Measurements from ENCODE around the gene SLC31A2.
"Not testable (repeated sequence)": the region's sequence is repeated elsewhere in the genome, so short reads cannot be mapped to it uniquely, and the experiment has no call there.

Gene SLC31A2, protein sequence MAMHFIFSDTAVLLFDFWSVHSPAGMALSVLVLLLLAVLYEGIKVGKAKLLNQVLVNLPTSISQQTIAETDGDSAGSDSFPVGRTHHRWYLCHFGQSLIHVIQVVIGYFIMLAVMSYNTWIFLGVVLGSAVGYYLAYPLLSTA

DNA sequence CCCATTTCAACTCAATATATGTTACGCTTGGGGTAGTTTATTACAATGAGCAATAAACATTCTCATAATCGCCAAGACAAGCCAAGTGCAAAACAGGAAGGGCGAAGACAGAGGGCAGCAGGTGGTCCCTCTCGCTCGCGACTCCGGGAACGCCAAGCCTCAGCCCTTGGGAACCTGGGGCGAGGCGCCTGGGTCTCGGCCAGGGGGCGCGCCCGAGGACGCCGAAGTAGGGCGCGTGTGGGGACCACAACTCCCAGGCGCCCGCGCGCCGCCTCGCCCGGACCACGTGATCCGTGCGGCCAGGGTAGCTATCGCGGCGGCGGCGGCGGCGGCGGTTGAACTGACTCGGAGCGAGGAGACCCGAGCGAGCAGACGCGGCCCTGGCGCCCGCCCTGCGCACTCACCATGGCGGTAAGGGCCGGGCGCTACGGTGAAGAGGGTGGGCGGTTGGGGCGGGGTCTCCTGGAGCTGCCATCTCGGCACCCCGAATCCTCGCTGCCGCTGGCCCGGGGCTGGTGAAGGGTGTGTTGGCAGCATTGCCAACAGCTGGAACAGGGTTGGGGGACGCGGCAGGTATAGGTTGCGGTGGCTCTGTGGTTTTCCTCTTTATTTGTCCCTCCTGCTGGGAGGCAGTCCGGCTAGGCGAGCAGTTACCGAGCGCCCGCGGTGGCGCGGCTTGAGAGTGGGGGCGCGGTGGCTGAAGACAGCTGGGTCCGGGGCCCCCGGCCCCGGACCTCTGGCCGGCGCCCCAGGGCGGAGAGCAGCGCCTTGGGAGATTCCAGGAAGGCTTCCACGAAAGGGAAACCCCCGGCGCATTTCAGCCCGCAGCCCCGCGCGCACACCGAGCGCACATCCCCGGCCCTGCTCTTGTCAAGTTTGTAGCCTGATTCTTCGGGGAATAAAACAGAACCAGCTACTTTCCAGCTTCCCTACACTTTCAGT, at the start of gene SLC31A2:
Gene SLC31A2, plus strand, starts transcription at position 338 of the 942 bp plus-strand sequence. Its CDS starts 68 bp downstream, at position 406.
- DNase-seq: peak; percentile 89 to 90
- ATAC-seq: peak; percentile 96
- H3K4me1 Mint-ChIP-seq: peaks cover 38% of the 10 kb centered on the region
- peak within 1 kb of the TSS; percentile 79 to 85 for H3K4me3 Mint-ChIP-seq
- H3K27me3 Mint-ChIP-seq: peaks cover 4% of the 10 kb centered on the region
- H3K9me3 Mint-ChIP-seq: no peaks in the 10 kb centered on the region
- peak within 1 kb of the TSS; percentile 26 to 95 for H3K27ac Mint-ChIP-seq

DNA sequence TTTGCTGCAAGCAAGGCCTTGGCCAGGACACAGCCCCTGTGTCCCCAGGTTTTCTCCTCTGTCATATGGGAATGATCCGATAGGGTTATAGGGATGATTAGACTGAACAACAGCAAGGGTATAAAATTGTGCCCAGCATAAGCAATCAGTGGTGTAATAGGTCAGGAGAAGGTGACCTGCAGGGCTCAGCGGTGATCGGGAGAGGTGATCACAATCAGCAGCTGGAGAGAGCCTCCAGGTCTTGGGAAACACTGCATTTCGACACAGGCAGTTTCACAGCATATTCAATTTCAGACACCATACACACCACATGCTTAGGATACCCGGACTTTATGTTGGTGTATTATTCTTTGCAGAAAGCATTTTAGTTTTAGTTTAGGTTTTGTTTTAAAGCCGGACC, 45.5 kb upstream of the SLC31A2 start:
- ATAC-seq, H3K4me1 Mint-ChIP-seq, H3K4me3 Mint-ChIP-seq, H3K27ac Mint-ChIP-seq, H3K27me3 Mint-ChIP-seq, DNase-seq, H3K9me3 Mint-ChIP-seq: not testable (repeated sequence)

DNA sequence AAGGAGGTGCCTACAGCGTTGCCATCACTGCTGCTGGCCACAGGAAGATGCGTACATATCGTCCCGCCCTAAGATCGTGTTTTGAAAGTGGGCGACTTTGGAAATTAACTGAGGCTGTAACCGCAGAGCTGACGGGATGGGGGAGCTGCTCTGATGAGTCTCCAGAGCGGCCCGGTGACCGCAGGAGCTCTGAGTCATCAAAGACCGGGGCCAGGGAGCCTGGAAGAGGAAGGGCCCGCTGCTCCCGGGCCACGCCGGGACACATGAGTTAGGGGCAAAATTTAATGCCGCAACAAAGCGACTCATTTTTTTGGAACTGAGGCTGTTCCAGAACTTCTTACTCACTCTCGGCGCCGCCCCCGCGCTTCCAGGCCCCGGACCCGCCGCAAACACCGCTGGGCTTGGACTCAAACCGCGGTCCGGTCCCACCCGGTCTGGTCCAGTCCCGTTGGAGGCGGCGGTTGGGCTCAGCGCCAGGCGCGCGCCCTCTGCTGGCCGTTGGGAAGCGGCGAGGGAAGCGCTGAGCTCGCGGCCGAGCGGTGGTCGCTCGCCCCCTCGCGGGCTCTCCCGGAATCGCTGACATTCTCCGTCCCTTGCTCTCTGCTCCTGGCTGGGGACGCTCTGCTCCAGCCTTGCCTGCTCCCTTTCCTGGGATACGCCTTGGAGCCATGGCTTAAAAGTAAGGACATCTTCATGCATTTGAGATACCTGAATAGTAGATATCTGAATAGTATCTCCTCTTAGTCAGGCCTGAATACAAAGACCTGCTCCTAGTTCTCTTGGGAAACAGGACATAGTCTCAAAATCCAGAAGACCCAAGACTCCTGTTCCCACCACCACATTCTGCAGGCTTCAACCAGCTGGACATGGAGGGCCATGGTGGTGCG, 39.5 kb upstream of the SLC31A2 start:
- not testable (repeated sequence) for H3K9me3 Mint-ChIP-seq, H3K27ac Mint-ChIP-seq, H3K4me1 Mint-ChIP-seq, H3K27me3 Mint-ChIP-seq, H3K4me3 Mint-ChIP-seq
- DNase-seq: peak; percentile 5 to 14
- peak; percentile 65 for ATAC-seq

DNA sequence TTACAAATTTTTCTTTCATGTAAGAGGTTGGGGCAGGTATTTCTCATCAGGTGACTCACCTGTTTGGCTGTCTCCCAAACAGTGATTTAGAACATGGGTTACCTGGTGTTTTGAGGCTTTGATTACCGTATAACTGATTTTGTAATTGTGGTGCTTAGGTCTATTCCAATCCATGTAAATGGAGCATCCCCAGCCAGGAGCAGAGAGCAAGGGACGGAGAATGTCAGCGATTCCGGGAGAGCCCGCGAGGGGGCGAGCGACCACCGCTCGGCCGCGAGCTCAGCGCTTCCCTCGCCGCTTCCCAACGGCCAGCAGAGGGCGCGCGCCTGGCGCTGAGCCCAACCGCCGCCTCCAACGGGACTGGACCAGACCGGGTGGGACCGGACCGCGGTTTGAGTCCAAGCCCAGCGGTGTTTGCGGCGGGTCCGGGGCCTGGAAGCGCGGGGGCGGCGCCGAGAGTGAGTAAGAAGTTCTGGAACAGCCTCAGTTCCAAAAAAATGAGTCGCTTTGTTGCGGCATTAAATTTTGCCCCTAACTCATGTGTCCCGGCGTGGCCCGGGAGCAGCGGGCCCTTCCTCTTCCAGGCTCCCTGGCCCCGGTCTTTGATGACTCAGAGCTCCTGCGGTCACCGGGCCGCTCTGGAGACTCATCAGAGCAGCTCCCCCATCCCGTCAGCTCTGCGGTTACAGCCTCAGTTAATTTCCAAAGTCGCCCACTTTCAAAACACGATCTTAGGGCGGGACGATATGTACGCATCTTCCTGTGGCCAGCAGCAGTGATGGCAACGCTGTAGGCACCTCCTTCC, 37.9 kb upstream of the SLC31A2 start:
- ATAC-seq (peak; percentile 61), DNase-seq (peak; percentile 12 to 30)
- H3K27me3 Mint-ChIP-seq, H3K4me1 Mint-ChIP-seq, H3K4me3 Mint-ChIP-seq, H3K9me3 Mint-ChIP-seq: not testable (repeated sequence)
- H3K27ac Mint-ChIP-seq: peak overlapping the region in 1 of 2 donors; percentile 69

DNA sequence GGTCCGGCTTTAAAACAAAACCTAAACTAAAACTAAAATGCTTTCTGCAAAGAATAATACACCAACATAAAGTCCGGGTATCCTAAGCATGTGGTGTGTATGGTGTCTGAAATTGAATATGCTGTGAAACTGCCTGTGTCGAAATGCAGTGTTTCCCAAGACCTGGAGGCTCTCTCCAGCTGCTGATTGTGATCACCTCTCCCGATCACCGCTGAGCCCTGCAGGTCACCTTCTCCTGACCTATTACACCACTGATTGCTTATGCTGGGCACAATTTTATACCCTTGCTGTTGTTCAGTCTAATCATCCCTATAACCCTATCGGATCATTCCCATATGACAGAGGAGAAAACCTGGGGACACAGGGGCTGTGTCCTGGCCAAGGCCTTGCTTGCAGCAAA, 32.0 kb upstream of the SLC31A2 start:
- H3K9me3 Mint-ChIP-seq, DNase-seq, H3K4me3 Mint-ChIP-seq, ATAC-seq, H3K27ac Mint-ChIP-seq, H3K4me1 Mint-ChIP-seq, H3K27me3 Mint-ChIP-seq: not testable (repeated sequence)

DNA sequence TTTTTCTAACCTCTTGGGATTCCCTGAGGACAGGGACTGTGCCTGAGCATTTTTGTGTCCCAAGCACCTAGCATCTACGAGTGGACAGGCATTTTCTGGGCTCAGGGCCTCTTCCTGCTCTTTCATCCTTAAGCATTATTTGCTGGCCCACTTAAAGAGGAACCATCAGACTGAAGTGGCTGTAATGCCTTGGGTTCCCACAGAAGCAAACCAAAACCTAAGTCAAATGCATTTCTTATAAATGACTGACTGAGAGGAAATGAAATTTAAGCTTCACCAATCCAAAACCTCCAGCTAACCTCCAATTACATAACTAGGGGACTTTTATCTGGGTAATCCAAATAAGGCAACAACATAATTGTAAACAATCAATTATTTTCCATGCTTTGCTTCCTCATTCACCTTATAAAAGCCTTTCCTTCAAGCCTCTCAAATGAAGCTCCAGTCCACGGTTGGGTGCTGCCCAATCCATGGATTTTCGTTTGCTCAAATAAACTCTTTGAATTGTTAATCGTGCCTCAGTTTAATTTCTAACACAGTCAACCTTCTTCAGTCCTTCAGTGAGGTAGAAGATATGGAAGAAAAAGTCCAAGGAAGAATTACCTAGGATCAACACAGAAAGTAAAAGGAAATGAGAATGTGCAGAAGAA, 25.3 kb upstream of the SLC31A2 start:
- ATAC-seq: no peak
- peaks cover 32% of the 10 kb centered on the region for H3K27me3 Mint-ChIP-seq
- peak overlapping the region in 1 of 2 donors; percentile 35 for H3K27ac Mint-ChIP-seq
- no peak overlapping the region for H3K4me3 Mint-ChIP-seq
- H3K9me3 Mint-ChIP-seq: no peaks in the 10 kb centered on the region
- DNase-seq: no peak
- H3K4me1 Mint-ChIP-seq: no peaks in the 10 kb centered on the region

DNA sequence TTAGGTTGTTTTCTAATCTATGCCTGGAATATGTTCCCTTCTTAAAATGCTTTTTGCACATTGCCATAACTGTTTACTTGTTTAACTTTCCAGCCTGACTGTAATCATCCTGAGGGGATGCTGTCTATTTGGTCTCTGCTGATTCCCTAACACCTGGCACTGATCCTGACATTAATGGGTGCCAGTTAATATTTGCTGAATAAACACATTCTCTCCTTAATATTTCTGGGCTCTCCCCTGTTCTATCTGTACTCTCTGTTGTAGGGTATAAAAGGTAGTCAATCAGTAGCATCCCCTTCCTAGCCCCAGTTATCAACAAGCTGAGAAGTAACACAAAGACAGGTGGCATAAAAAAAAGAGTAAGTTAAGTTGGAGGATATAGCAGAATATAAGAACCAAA, 21.3 kb upstream of the SLC31A2 start:
- Mint-ChIP-seq H3K4me3 (no peak overlapping the region), H3K9me3 (no peaks in the 10 kb centered on the region), H3K27ac (no peak overlapping the region), H3K27me3 (peaks cover 48% of the 10 kb centered on the region), H3K4me1 (no peaks in the 10 kb centered on the region)
- ATAC-seq (no peak), DNase-seq (no peak)

DNA sequence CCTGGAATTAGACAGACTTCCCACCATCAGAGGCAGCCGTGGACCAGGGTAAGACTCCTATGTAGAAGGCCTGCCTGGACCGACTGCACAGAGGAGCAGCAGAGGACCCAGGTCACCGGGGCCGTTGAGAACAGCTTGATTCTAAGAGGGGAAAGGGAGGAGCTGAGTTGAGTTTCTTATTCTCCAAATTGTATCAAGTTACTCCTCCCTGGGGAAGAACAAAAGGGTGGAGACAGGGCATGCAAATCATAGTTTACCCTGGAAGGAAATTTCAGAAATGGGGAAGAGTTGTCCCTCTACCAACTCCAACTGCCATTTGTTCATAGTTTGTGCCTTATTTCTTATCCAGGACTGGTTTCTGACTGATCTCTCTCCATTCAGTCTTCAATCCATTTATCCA, 20.9 kb upstream of the SLC31A2 start:
- no peak overlapping the region for H3K27ac Mint-ChIP-seq
- DNase-seq (no peak), ATAC-seq (no peak)
- H3K27me3 Mint-ChIP-seq: peaks cover 48% of the 10 kb centered on the region
- H3K4me1 Mint-ChIP-seq: no peaks in the 10 kb centered on the region
- H3K9me3 Mint-ChIP-seq: no peaks in the 10 kb centered on the region
- no peak overlapping the region for H3K4me3 Mint-ChIP-seq

DNA sequence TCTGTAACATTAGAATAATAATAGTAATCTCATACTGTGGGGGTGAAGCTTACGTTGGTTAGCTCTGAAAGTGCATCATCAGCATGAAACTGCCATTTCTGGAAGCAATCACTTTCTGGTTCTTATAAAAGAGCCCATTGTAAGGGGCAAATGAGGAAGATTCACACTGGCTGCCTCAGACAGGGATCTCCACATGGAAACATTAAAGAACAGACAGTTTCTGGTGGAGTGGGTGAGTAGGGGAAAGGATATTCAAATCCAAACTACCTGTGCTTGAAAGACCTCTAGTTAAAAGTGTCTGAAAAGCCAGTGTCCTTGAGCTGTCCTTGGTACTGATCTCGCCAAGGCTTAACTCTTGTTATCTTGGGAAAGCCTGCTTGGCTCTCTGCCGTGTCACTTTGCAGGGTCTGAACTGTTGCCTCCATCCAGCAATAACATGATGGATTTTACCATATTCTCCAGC, 19.1 kb upstream of the SLC31A2 start:
- DNase-seq (no peak), ATAC-seq (no peak)
- H3K4me3 Mint-ChIP-seq: no peak overlapping the region
- peaks cover 43% of the 10 kb centered on the region for H3K27me3 Mint-ChIP-seq
- no peaks in the 10 kb centered on the region for H3K9me3 Mint-ChIP-seq
- no peak overlapping the region for H3K27ac Mint-ChIP-seq
- H3K4me1 Mint-ChIP-seq: no peaks in the 10 kb centered on the region

DNA sequence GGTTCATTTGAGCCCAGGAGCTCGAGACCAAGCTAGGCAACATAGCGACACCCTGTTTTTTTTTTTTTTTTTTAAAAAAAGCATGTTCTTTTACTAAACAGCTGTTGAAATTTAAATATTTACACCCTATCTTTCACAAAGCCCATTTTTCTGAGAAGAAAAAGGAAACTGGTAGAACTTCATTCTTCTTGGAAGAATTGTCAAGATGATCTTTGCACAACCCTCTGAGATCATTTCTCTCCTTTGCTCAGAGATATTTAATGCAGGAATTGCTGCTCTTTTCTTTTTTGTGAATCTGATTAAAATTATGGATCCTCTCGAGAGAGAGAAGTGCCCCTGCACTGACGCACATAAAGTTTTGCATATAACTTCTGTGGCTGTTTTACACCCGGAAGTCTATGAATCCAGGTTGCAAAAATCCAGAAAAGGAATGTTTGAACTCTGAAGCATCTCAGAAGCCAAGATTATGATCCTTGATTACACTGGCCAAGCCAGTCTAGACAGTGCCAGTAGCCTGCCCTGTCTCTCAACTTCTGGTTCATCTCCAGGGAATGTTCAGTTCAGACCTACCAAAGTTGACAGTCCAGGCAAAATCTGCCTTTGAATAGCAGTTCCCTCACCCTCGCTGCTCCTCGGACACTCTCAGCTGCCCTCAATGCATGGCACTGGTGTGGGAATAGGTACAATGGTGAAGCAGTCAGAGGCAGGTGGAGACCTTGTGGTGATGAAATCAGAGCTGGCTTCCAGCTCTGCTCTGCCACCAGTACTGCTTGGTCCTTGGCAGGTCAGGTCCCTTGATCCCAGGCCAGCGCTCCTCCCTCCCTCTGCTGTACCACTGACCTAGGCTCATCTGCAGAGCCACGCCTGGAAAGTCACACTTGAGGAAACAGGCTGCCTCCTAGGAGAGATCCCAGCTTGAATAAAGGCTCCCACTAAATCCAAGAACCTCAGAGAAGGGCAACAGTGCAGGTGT, 13.3 kb upstream of the SLC31A2 start:
- ATAC-seq (no peak), DNase-seq (no peak)
- Mint-ChIP-seq H3K9me3 (peaks cover 7 to 8% of the 10 kb centered on the region in 2 donors), H3K4me3 (no peak overlapping the region), H3K27me3 (peaks cover 7% of the 10 kb centered on the region), H3K27ac (peak overlapping the region in 1 of 2 donors; percentile 23), H3K4me1 (no peaks in the 10 kb centered on the region)

DNA sequence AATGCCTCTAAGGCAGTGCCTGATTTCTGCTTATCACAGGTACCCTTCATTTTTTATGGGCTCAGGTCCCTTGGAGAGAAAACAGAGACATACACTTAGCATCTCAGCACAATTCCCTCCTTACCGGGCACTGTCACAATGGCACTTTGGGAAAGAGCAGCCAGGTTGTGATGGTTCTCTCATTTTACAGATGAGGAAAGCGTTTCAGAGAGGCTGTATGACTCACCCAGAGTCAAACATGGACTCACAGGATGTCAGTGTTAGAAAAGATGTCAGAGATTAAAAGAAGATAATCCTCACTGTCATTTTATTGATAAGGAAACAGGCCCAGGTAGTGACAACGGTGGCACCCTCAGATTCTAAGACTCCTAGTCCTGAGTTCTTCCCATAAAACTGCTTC, 12.0 kb upstream of the SLC31A2 start:
- Mint-ChIP-seq H3K9me3 (peaks cover 7 to 8% of the 10 kb centered on the region in 2 donors), H3K27me3 (peaks cover 1% of the 10 kb centered on the region), H3K27ac (no peak overlapping the region), H3K4me1 (no peaks in the 10 kb centered on the region), H3K4me3 (no peak overlapping the region)
- DNase-seq (no peak), ATAC-seq (no peak)

DNA sequence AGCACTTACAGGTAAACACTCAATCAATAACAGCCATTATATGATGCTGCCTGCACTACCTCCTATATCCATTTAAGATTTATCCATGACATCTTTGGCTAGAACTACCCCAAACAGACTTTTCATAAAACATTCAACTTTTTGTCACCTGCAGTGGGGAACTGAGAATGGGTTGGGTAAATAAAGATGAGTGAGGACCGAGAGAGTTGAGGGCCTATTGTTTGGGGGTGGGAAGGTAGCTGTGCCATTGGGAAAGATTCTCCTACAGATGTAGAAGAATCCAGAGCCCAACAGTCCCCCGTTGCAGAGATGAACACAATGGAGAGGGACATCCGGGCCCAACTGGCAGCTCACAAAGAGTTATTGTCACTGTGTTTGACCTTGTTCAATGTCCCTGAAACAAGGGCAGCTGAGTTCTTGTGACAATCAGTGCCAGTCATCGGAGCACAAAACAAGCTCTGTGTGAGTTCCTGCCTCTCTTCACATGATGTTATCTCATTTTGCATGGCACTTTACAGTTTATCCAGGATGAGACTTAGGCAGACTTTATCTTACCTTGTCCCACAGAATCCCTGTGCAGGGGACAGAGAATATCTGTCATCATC, 11.5 kb upstream of the SLC31A2 start:
- Mint-ChIP-seq H3K4me3 (no peak overlapping the region), H3K27ac (no peak overlapping the region), H3K27me3 (peaks cover 4% of the 10 kb centered on the region), H3K4me1 (no peaks in the 10 kb centered on the region), H3K9me3 (peaks cover 7 to 8% of the 10 kb centered on the region in 2 donors)
- no peak for DNase-seq
- no peak for ATAC-seq

DNA sequence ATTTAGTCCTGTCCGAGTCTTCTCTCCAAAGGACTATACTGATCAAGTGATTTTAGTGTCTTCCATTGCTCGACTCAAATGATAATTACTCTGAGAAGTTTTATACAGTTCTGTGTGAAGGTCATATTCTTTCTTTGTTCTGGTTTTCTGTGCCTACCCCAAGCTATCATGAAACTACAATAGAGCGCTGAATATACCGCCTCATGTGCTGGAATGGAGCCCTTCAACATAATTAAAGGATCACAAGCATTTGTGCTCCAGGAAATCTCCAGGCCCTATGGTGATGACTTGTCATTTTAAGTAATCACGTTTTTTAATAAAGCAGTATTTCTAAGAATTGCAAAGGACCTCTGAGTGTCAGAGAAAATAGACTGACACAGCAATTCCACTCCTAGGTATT, 10.9 kb upstream of the SLC31A2 start:
- no peaks in the 10 kb centered on the region for H3K4me1 Mint-ChIP-seq
- H3K9me3 Mint-ChIP-seq: peaks cover 7 to 8% of the 10 kb centered on the region in 2 donors
- no peak overlapping the region for H3K4me3 Mint-ChIP-seq
- peaks cover 11% of the 10 kb centered on the region for H3K27me3 Mint-ChIP-seq
- ATAC-seq: no peak
- DNase-seq: no peak
- H3K27ac Mint-ChIP-seq: no peak overlapping the region

Data from stimulated activated naive CD8-positive, alpha-beta T cell treated with anti-CD3 and anti-CD28 coated beads, Interleukin-15, amount 100 ng/mL, for 72 hours (primary cell).